GM21723 (cell line): ENCODE results near the gene MAT1A.
A peak's percentile ranks its signal among the peaks of the same experiment; 100 is the strongest.
"Not testable (repeated sequence)": the region's sequence is repeated elsewhere in the genome, so short reads cannot be mapped to it uniquely, and the experiment has no call there.

ENCODE experiments used
- ATAC-seq: cut with Tn5 transposase; IDR thresholded peaks from one replicate; pipeline ENCODE4 v1.9.1; 2021; ENCODE audit warnings: mild to moderate bottlenecking, moderate library complexity; ENCODE audit not compliant: unreplicated experiment

MAT1A gene

DNA sequence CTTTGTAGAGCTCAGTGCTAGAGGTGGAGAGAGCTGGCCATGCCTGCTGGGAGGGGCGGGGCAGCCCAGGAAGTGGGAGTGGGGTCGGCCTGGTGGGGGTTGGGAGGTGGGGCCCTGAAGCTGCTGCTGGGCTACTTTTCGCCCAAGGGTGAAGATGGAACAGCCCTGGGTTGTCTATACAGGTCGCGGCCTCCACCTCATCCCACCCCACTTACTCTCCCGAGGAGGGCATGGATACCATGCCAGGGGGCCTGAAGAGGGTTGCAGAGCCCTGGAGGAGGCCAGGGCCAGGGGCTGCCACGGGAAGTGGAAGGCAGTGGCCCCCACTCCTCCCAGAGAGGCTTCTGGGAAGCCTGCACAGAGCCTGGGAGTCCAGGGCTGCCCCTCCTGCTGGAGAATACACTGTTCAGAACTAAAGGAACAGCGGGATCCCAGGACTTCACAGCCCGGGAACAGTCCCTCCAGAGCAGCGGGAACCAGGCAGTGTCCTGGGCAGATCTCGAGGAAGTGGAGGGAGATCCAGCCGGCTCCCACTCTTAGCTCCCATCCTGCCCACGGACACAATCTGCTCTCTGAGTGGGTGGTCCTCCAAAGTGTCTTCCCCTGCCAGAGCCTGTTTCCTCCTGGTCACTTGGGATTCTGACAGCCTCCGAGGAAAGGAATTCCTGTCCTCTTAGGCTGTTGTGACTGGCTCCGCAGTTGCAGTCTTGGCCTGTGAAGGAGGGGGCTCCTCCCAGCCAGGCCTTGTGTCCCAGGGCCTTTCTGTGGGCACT lies 23.5 kb downstream of the MAT1A start:
- ATAC-seq, result no peak

DNA sequence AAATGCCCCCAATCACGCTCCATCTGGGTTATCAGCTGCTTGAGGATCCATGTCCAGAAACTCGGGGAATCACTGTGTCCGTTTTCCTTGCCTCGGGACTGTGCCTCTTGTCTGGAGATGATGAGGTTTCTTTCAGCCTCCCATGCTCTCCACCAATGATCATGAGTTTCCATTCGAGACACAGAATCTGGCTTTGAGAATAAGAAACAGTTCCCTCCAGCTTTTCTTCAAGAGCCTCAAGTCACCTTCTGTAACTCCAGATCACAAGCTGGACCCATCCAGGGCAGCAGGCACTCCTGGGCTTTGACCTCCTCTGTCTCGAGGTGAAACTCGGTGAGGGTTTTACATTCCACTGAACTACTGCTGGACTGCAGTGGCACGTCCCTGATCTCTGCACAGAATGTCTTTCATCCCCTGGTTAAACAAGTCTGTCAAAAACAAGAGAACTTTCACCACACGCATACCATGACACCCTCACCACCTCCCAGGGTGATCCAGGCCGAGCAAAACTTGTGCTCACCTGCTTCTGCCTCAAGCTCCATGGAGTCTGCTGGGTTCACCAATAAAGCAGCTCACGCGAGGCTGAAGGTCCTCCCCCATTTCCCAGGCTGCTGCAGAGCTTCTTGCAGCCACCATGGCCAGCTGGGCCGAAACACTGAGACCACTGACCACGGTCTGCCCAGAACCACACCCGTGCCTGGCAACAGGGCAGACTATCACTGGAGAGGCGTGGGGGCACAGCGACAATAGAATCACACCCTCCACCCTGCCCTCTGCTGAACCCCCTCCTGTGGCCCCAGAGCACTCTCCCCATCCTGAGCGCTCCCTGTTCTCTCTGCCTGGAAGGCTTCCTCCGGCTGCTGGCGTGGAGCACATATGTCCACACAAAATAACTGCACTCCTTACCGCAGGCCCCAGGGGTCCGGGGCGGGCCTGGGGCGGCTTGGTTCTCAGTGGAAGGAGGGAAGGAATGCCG lies 25.1 kb downstream of the MAT1A start:
- ATAC-seq, result no peak

DNA sequence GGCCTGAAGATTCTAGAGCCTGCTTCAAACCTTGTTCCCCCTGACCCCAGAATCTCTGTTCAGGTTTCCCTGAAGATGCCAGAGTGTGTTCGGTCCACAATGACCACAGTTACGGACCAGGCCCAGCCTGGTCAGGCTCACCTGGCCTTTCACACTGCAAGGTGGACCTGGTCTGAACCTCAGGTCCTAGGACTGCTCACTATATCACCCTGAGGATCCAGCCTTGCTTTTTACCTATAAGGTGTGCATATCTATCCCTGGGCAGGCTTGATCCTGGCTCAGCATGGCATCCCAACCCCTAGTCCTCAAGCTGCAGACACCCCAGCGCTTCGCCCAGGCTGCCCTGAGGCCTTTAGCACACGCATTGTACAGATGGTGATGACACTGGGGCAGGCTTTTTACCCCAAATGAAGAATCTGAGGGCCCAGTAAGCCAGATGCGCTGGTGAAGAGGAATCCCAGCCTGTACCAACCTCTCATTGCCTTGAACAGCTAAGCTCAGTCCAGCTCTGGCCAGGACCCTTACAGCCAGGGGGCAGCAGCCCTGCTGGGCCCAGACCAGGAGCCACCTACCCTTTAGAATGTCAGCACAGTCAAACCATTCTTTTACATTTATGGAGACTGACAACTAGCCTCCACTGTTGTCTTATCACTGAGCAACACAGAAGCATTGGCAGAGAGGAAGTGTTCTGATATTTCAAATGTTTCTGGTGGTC lies 28.0 kb downstream of the MAT1A start:
- no peak for ATAC-seq

DNA sequence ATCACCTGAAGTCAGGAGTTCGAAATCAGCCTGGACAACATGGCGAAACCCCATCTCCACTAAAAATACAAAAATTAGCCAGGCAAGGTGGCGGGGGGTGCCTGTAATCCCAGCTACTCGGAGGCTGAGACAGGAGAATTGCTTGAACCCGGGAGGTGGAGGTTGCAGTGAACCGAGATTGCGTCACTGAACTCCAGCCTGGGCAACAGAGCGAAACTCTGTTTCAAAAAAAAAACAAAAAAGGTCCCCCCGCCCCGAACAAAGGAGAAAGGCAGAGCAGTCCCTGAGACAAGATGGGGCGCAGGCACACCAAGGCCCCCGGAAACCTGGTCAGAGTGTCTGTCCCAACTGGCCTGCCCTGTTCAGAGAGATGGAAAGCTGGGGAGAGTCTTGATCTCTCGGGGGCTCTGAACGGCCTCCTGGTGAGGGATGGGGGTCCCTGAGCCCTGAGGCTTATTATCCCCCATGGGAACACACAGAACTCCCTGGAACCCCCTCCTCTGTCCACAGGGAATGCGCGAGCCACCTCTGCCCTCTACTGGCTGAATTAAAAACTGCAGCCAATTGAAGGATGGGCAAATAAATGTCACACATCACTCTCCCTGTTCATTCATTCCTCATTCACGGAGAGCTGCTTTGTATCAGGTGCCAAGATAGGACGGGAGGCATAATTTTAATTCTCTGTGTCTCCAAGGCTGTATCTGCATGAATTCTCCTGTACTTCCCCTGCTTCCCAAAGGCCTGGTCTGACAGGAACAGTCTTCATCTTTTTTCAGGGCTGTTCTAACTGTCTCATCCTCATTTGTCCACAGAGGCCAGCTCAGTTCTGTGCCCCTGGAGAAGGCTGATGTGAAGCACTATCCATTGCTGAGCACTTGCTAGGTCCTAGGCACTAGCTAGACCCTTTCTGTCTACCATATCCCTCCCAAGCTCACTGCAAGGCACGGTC lies 28.9 kb downstream of the MAT1A start:
- ATAC-seq, result peak; percentile 53

DNA sequence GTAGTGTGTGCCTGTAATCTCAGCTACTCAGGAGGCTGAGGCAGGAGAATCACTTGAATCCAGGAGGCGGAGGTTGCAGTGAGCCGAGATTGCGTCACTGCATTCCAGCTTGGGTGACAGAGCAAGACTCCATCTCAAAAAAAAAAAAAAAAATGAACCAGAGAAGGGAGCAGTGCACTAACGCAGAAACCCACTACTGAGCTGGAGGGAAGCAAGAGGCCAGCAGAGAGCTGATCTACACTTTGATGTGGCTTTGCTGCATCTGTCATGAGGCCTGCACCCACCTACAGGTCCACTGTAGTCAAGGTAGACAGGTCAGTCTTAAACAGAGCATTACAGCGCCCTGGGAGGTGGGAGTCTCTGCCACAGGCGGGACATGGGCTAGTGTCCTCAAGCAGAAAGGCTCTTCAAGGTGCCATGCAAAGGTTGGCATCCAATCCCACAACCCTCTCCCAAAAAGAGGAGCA lies 30.0 kb downstream of the MAT1A start:
- no peak for ATAC-seq

DNA sequence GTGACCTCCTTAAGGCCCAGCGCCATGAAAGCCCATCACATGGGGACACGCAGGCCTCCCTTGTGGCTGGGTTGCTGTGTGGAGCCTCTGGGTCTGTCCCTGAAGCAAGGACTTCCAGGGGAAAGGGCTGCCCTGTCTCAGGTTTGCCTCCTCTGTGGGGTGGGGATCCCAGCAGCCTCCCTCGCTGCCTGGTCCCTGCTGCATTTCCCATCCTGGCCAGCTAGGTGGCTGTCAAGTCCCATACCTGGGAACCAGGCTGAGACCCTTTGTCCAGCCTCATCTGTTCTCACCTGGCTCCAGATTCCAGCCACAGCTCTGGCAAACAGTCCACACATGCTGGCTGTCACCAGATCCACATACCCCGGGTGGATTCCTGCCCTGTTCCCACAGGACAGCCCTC lies 32.7 kb downstream of the MAT1A start:
- peak; percentile 36 for ATAC-seq

DNA sequence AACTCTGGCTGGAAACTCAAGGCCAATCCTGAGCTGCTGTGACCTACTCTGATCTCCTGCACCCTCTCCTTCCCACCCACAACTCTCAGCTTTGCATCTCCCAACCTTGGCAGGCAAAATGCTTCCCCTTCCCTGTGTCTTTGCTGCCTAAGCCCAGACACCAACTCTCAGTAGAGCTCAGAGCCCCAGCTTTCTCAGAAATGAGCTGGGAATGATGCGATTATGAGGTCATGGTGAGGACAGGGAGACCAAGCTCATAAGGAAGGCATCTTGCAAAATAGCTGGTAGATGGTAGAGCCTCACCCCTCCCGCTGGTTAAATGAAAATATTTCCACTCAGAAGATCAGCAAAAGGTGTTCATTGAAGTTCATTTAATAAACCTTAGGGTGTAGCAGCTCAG lies 34.7 kb downstream of the MAT1A start:
- not testable (repeated sequence) for ATAC-seq

DNA sequence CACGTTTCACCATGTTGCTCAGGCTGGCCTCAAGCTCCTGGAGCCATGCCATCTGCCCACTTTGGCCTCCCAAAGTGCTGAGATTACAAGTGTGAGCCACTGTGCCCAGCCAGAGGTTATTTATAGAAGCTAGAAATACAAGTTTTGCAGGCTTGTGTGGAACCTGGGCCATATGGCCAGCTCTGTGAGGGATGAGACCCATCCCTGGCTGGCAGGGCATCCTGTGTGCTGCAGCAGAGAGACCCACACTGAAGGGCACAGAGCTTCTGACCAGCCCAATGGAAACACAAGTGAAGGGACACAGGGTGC lies 35.5 kb downstream of the MAT1A start:
- ATAC-seq, result not testable (repeated sequence)

DNA sequence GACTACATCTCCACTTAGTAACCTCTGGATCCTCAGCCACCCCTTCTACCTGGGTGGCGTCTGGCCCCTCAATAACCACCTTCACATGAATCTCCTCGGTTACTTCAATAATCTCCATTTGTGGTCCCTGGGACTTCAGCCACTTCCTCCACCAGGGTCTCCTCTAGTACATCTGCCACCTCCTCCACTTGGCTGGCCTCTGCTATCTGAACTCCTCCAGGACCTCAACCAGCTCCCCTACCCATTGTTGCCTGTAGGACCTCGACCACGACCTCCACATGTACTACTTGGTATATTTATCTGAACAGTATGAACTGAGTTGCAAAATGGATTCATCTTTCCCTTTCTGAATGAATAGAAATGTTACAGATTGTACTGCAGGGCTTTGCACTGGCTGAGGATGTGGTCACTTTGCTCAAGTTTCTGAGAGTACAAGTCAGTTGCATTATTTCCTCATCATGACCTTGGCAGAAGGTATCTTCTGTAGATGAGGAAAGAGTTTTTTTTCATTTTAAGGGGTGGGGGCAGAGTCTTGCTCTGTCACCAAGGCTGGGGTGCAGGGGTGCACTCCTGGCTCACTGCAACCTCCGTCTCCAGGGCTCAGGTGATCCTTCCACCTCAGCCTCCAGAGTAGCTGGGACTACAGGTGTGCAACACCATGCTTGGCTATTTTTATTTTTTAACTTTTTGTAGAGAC lies 36.0 kb downstream of the MAT1A start:
- ATAC-seq, result peak; percentile 76

DNA sequence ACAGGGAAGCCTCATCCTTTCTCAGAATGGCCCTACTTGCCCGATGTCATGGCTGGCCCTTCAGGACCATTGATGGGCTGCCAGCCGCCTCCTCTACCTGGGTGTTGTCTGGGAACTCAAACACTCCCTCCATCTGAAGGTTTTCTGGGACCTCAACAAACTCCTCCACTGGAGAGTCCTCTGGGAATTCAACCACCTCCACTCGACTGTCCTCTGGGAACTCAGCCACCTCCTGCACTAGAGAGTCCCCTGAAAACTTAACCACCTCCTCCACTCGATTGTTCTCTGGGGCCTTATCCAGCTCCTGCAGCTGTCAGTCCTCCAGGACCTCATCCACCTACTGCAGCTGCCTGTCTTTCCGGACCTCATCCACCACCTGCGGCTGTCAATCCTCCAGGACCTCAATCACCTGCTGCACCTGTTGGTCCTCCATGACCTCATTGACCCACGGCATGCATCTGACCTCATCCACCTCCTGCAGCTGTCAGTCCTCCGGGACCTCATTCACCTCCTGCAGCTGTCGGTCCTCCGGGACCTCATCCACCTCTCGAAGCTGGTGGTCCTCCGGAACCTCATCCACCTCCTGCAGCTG lies 37.1 kb downstream of the MAT1A start:
- ATAC-seq, result no peak

DNA sequence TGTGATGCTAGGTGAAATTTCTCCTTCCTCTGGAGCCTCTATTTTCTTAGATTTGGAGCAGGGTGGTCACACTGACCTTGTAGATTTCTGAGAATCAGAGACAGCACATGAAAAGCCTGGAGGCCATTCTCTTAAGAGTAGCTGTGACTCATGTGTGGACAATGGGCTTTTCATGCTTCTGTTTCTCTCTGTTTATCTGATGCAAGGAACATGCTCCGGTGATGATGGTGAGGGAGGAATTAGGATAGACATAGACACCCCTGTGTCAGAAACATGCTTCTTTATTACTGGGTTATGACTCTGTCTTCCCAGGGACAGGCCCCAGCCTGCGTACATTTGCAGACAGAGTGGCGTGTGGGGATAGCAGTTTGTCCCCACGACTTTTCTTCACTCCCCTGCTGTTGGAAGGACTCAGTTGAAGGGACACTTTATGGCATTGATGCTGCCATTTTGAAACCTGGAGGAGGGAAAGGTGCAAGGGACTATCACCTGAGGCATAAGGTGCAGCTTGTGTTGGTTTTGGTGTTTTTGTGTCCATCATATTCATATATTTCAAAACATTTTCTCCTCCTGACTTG lies 37.7 kb downstream of the MAT1A start:
- ATAC-seq, result not testable (repeated sequence)

DNA sequence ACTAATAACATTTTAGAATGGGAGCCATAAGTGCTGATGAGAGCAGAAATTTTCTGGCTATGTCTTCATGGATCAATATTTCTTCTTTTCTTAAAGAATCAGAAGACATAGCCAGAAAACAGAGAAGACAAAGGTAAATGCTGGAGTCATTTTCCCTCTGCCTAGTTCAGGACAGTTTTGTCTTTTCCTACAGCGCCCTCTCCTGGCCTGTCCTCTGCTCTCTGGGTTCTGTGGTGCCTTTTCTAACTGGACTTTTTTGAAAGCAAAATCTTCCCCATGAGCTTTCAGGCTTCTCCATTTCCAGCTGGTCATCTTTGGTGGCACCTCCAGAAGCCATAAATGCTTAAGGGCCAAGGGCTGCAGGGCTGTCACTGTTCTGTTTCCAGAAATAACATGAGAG lies 39.1 kb downstream of the MAT1A start:
- not testable (repeated sequence) for ATAC-seq

DNA sequence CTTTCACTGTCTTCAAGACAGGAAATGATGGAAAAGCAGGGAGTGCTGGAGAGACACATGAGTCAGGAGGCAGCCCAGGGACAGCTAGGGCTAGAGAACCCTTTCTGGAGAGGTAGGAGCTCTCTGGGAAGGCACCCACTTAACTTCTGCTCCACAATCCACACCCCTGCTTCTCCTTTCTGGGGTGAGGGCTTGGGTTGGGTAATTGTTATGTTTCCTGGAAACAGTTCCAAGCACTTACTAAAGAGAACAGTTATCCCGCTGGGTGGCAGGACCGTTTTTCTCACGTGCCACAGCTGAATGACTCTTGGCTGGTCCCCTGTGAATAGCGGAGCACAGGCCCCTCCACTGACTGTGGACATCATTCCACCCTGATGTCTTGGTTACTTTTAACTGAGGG lies 39.6 kb downstream of the MAT1A start:
- ATAC-seq, result not testable (repeated sequence)

DNA sequence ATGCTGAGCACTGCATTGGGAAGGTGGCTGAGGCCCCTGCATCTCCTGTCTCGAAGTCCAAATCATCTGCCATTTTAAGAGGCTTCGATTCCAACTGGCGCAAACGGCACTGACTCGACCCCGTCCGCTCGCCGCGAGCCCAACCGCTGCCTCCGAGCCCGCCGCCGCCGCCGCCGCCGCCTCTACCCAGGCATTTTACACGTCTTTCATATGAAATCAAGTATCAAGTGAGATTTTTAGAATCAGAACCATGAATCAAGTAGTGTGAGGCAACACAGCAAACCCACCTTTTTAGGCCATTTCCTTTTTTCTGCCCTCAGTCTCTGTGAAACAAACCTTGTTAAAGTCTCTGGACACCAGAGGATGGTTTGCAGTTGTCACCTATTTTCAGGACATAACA lies 41.8 kb downstream of the MAT1A start:
- ATAC-seq, result not testable (repeated sequence)

DNA sequence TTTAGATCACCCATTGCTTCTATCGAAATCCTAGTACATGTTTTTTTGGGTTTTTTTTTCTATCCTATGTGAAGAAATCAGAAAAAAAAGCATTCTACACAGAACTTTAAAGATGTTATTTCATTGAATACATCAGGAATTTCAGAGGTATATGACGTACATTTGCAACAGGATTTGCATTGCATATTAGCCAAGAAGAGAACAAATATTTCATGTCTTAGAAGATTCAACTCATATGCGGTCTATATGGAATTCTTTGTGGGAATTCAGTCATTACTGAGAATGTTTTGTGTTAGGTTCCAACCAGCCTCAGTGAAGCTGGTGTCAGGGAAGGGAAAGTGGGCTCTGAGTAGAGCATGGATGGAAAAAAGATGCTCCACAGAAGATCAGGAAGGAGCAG lies 45.1 kb downstream of the MAT1A start:
- not testable (repeated sequence) for ATAC-seq

DNA sequence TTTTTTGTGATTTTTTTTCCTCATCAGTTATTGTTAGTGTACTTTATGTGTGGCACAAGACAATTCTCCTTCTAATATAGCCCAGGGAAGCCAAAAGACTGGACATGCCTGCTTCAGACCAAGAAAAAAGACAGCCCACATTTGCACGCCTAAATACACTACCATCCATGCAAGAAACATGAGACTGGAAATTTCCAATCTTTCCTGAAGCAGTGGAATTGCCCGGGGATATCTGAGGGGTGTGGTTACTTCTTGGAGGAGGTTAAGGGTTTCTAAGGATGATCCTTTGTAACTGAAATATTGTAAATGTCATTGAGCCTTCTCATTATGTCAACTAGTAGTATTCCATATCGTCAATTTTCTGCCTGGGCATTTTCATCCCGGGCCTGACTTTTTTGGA lies 47.1 kb downstream of the MAT1A start:
- not testable (repeated sequence) for ATAC-seq

DNA sequence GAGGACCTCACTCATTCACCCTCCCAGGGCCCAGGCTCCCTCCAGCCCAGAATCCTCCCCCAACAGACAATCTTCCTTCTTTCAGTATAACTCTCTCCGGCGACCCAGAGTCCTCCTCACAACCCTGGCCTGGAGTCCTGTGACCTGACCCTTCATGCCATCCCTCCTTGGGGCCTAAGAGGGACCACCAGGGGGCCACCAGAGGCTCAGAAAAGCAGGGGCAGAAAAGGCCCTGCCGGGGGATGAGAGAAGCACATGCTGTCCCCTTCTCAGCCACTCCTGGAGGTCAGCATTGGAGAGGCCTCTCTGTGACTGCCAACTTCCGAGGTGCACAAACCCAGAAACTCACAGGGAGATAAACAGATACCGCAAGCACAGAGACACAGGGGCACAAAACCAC lies 53.0 kb downstream of the MAT1A start:
- ATAC-seq, result not testable (repeated sequence)

DNA sequence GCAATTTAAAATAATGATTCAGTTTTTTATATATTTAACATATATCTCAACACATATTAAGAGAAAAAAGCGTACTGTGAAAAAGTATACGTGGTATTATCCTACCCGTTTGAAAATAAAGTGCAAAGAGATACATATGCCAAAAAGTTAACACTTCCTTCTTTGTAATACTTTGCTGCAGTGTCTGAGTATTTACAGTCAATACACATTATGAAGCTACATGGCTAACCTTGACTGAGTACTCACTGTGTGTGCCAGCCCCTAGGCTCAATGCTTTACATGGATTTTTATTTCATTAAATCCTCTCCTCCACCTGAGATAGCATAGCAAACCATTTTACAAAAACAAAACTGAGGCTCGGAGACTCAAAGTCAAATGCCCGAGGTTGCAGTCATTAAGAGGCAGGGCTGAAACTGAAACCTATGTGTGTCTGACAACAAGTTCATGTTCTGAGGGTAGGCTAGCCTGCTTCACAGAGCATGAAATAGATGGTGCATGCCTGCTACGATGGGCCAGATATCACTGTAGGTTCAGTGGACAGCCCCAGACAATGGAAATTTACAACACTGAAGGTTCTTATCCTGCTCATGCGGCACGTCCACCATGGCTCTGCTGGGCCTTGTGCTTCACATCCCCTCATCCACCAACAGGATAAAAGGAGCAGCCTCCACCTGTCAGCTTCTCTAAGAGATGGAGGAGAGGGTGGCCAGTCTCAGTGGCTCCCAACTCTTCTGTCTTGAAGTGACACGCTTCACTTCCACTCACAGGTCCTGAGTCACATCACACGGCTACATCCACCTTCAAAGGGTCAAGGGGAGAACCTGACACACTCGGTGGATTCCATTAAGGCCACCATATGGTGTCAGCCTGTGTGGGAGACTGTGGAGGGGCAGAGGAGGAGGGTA lies 54.9 kb downstream of the MAT1A start:
- peak; percentile 100 for ATAC-seq
